Activated naive CD8-positive, alpha-beta T cell treated with anti-CD3 and anti-CD28 coated beads, Interleukin-2, amount 50 U/mL, for 24 hours (primary cell): ENCODE results near the gene FAM43A.

Experiments used
- ATAC-seq: fragments of 150-1000 bp; cut with Tn5 transposase; one replicate; pipeline ENCODE4 v1.10.0; 2021
- DNase-seq: peaks from one replicate; pipeline ENCODE4 v3.0.0; 2021
- H3K27ac Mint-ChIP-seq: one replicate; pipeline ENCODE4 v1.8.0; 2021; ENCODE audit warnings: mild to moderate bottlenecking, mixed read lengths
- H3K27me3 Mint-ChIP-seq: one replicate; pipeline ENCODE4 v1.8.0; 2021; ENCODE audit warnings: mixed read lengths
- H3K36me3 Mint-ChIP-seq: one replicate; pipeline ENCODE4 v1.8.0; 2021; ENCODE audit warnings: low read depth, mixed read lengths
- H3K4me1 Mint-ChIP-seq: one replicate; pipeline ENCODE4 v1.8.0; 2021; ENCODE audit warnings: mixed read lengths
- H3K4me3 Mint-ChIP-seq: one replicate; pipeline ENCODE4 v1.8.0; 2021; ENCODE audit warnings: mild to moderate bottlenecking, moderate library complexity, mixed read lengths
- H3K9me3 Mint-ChIP-seq: one replicate; pipeline ENCODE4 v1.8.0; 2021; ENCODE audit warnings: mixed read lengths

Gene FAM43A

GRCh38 chr3:194667363-194667762, 18.3 kb upstream of the FAM43A start:
- DNase-seq = no peak
- no peak overlapping the region for H3K27ac Mint-ChIP-seq
- no peaks in the 10 kb centered on the region for H3K27me3 Mint-ChIP-seq
- ATAC-seq = no peak
- H3K9me3 Mint-ChIP-seq = no peaks in the 10 kb centered on the region
- H3K4me1 Mint-ChIP-seq = peaks cover 28% of the 10 kb centered on the region
- H3K4me3 Mint-ChIP-seq = no peak overlapping the region
- peaks cover 44% of the 10 kb centered on the region for H3K36me3 Mint-ChIP-seq

GRCh38 chr3:194671511-194671899, 14.2 kb upstream of the FAM43A start:
- Mint-ChIP-seq H3K4me3 (peak overlapping the region; percentile 93), H3K27me3 (no peaks in the 10 kb centered on the region), H3K9me3 (no peaks in the 10 kb centered on the region), H3K27ac (peak overlapping the region; percentile 98), H3K36me3 (peaks cover 22% of the 10 kb centered on the region), H3K4me1 (peaks cover 57% of the 10 kb centered on the region)
- no peak for DNase-seq
- ATAC-seq = no peak

GRCh38 chr3:194671900-194672808, 13.5 kb upstream of the FAM43A start, which contains the start of gene LSG1:
LSG1 (minus strand) TSS chr3:194672191; CDS start chr3:194672162, 29 bp downstream.
- peak within 1 kb of the TSS; percentile 93 for H3K4me3 Mint-ChIP-seq
- peaks cover 22% of the 10 kb centered on the region for H3K36me3 Mint-ChIP-seq
- peaks cover 62% of the 10 kb centered on the region for H3K4me1 Mint-ChIP-seq
- no peaks in the 10 kb centered on the region for H3K9me3 Mint-ChIP-seq
- H3K27ac Mint-ChIP-seq = peak within 1 kb of the TSS; percentile 98
- ATAC-seq (peak; percentile 72), DNase-seq (peak; percentile 88)
- peaks cover 2% of the 10 kb centered on the region for H3K27me3 Mint-ChIP-seq

DNA sequence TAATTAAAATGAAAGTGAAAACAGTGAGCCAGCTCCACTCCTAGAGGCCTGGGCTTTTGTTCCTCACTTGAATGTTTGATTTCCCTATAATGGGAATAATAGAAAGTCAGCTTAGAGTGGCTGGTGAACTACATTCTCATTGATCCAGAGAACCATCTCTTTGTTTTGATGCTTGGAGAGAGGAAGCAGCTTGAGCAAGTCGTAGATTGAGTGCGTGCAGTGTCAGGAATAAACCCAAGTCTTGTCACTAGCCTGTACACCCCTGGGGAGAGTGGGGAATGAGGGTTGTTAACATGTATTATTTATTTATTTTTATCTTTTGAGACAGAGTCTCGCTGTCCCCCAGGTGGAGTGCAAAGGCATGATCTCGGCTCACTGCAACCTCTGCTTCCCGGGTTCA, 12.8 kb upstream of the FAM43A start:
- ATAC-seq = no peak
- H3K27me3 Mint-ChIP-seq = peaks cover 2% of the 10 kb centered on the region
- peak overlapping the region; percentile 93 for H3K4me3 Mint-ChIP-seq
- peak overlapping the region; percentile 98 for H3K27ac Mint-ChIP-seq
- no peaks in the 10 kb centered on the region for H3K9me3 Mint-ChIP-seq
- peaks cover 61% of the 10 kb centered on the region for H3K4me1 Mint-ChIP-seq
- DNase-seq = no peak
- H3K36me3 Mint-ChIP-seq = peaks cover 18% of the 10 kb centered on the region

- Mint-ChIP-seq H3K27ac (no peak overlapping the region), H3K4me3 (peak overlapping the region; percentile 93), H3K27me3 (peaks cover 2% of the 10 kb centered on the region), H3K9me3 (no peaks in the 10 kb centered on the region), H3K36me3 (peaks cover 12% of the 10 kb centered on the region), H3K4me1 (peaks cover 56% of the 10 kb centered on the region)
- no peak for ATAC-seq
- no peak for DNase-seq
These were observed 11.9 kb upstream of the FAM43A start for GRCh38 chr3:194673761-194674160.

- Mint-ChIP-seq H3K27ac (peak overlapping the region; percentile 87), H3K9me3 (no peaks in the 10 kb centered on the region), H3K27me3 (peaks cover 4% of the 10 kb centered on the region), H3K4me3 (peak overlapping the region; percentile 49), H3K36me3 (peaks cover 3% of the 10 kb centered on the region), H3K4me1 (peaks cover 51% of the 10 kb centered on the region)
- DNase-seq (peak; percentile 73), ATAC-seq (peak; percentile 77)
These were observed 10.5 kb upstream of the FAM43A start for GRCh38 chr3:194675081-194675640.

GRCh38 chr3:194675680-194676079, 10.0 kb upstream of the FAM43A start:
- Mint-ChIP-seq H3K36me3 (peaks cover 3% of the 10 kb centered on the region), H3K4me1 (peaks cover 46% of the 10 kb centered on the region), H3K4me3 (peak overlapping the region; percentile 49), H3K9me3 (no peaks in the 10 kb centered on the region), H3K27me3 (peaks cover 4% of the 10 kb centered on the region), H3K27ac (peak overlapping the region; percentile 87)
- DNase-seq (no peak), ATAC-seq (peak; percentile 71)

DNA sequence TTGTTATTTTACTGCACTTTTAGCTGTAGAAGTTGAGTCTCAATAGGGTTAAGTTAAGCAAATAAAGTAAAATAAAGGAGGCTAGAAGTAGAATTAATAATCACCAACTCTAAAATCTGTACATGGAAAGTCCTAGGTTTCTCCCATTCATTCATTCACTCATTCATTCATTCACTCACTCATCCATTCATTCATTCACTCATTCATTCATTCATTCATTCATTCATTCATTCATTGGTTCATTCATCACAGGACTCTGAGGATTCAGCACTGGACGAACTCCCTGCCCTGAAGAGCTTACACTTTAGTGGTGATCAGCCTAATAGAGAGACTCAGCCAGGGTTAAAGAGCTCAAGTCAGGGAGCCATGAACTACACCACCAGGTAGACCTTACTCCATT, 9.2 kb upstream of the FAM43A start:
- Mint-ChIP-seq H3K4me1 (peaks cover 39% of the 10 kb centered on the region), H3K27ac (no peak overlapping the region), H3K27me3 (peaks cover 4% of the 10 kb centered on the region), H3K4me3 (no peak overlapping the region), H3K9me3 (no peaks in the 10 kb centered on the region), H3K36me3 (no peaks in the 10 kb centered on the region)
- DNase-seq (no peak), ATAC-seq (no peak)

DNA sequence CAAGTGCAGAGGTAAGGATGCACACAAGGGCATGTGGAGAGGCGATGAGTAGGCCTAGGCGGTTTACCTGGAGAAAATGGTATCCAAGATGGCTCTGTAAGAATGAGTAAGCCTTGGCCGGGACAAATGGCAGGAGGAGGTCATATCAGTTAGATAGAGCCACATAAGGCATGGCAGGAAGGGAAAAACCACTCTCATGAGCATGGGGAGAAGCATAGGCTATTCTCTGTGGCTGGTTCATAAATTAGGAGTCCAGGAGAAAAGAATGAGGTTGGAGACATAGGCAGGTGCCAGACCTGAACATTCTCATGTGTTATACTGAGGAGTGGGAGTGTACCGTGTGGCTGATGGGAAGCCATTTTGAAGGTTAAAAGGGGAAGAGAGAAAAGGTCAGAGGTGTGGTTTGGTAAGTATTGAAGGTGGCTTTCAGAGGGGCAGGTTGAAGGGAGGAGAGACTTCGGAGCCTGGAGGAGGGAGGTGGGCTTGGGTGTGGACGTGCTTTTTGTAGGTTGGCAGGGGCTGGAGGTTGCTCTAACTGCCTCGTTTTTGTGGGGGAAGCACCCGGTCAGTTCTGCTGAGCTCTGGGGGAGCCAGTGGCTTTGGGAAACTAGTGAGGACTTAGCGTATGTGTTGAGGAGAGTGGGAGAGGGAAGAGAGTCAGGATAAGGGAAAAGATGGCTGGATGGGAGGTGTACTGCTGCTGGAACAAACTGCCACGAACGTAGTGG, 4.6 kb upstream of the FAM43A start:
- no peak overlapping the region for H3K27ac Mint-ChIP-seq
- DNase-seq = no peak

GRCh38 chr3:194682189-194682693, 3.4 kb upstream of the FAM43A start:
- Mint-ChIP-seq H3K4me3 (no peak overlapping the region), H3K27me3 (peaks cover 17% of the 10 kb centered on the region), H3K36me3 (no peaks in the 10 kb centered on the region), H3K27ac (no peak overlapping the region), H3K9me3 (no peaks in the 10 kb centered on the region), H3K4me1 (peaks cover 43% of the 10 kb centered on the region)
- DNase-seq (no peak), ATAC-seq (no peak)

More for the DNA sequence above, 4.6 kb upstream of the FAM43A start:
- no peak for ATAC-seq
- Mint-ChIP-seq H3K4me1 (peaks cover 45% of the 10 kb centered on the region), H3K27me3 (peaks cover 15% of the 10 kb centered on the region), H3K4me3 (no peak overlapping the region), H3K9me3 (no peaks in the 10 kb centered on the region), H3K36me3 (no peaks in the 10 kb centered on the region)

- Mint-ChIP-seq H3K4me1 (peaks cover 47% of the 10 kb centered on the region), H3K27me3 (peaks cover 20% of the 10 kb centered on the region), H3K4me3 (peak overlapping the region; percentile 24), H3K27ac (no peak overlapping the region), H3K9me3 (no peaks in the 10 kb centered on the region), H3K36me3 (no peaks in the 10 kb centered on the region)
- ATAC-seq (peak; percentile 80), DNase-seq (peak; percentile 54)
These were observed 2.9 kb upstream of the FAM43A start for GRCh38 chr3:194682694-194683310.

DNA sequence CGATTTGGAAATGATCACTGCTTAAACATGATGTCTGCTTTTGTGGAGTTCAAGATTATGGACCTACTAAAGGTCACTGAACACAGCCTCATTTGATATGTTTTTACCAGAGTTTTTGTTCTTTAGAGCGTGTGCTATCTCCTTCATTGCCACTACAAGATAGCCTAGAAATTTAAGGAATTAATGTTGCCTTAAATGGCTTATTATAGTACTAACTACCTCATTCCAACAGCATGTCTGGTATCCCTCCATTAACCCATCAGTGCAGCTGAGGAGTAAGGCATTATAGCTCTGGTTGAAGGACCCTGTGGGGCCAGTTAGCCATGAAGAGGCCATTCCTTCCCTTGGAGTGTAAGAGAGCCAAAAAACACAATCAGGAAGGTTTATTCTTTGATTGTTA, 2.3 kb upstream of the FAM43A start:
- Mint-ChIP-seq H3K36me3 (no peaks in the 10 kb centered on the region), H3K4me3 (peak overlapping the region; percentile 4), H3K27me3 (peaks cover 22% of the 10 kb centered on the region), H3K9me3 (no peaks in the 10 kb centered on the region), H3K27ac (no peak overlapping the region), H3K4me1 (peaks cover 50% of the 10 kb centered on the region)
- ATAC-seq (no peak), DNase-seq (no peak)

GRCh38 chr3:194685065-194685717, 492 bp upstream of the FAM43A start:
- ATAC-seq = peak; percentile 50
- Mint-ChIP-seq H3K36me3 (no peaks in the 10 kb centered on the region), H3K4me3 (peak overlapping the region; percentile 89), H3K27ac (peak overlapping the region; percentile 69), H3K4me1 (peaks cover 65% of the 10 kb centered on the region), H3K27me3 (peaks cover 25% of the 10 kb centered on the region), H3K9me3 (no peaks in the 10 kb centered on the region)
- DNase-seq = no peak

DNA sequence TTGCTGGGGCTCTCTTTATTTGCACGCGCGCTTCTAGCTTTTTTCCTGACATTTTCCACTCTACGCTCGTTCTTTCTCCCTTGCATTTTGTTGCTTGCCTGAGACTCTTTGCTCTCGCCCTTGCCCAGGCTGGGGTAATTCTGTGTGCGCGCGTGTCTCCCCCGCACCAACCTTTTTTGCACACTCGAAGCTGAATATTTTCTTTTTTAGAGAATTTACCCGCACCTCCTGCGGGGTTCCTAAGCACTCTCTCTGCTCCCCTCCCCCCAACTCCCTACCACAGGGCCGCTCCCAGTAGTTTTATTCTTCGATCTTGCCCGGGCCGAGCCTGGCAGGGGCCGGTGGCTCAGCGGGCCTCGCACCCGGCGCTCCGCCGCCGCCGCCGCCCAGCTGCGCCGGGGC, 732 bp downstream of the FAM43A start:
- no peaks in the 10 kb centered on the region for H3K9me3 Mint-ChIP-seq
- H3K36me3 Mint-ChIP-seq = no peaks in the 10 kb centered on the region
- peak; percentile 12 for DNase-seq
- peaks cover 25% of the 10 kb centered on the region for H3K27me3 Mint-ChIP-seq
- H3K27ac Mint-ChIP-seq = peak overlapping the region; percentile 80
- H3K4me3 Mint-ChIP-seq = peak overlapping the region; percentile 89
- peaks cover 74% of the 10 kb centered on the region for H3K4me1 Mint-ChIP-seq
- ATAC-seq = no peak
